Esophagus squamous epithelium (tissue), 4 donors: ENCODE measurements around the gene MCAM.

ENCODE experiments used
- CTCF ChIP-seq, 6 experiments: fragments of 450-650 bp in 4 of 6; fragments of 200-600 bp in 2 of 6; sonication (generic) in 2 of 6; IDR thresholded peaks; one replicate each; pipeline ENCODE4 v1.5.1; 2016 to 2019; ENCODE audit warnings: antibody characterized with exemption in 6 of 6, mild to moderate bottlenecking in 4 of 6, moderate library complexity in 4 of 6
- POLR2A ChIP-seq, 4 donors: fragments of 450-650 bp; IDR thresholded peaks; one replicate each; pipeline ENCODE4 v1.6.1; 2017; ENCODE audit warnings: antibody characterized with exemption in 4 of 4, mild to moderate bottlenecking in 4 of 4, moderate library complexity in 3 of 4

GRCh38 chr11:119334174-119334930 lies 17.4 kb upstream of the MCAM start, which contains the start of gene RNF26:
- no peak for TF ChIP-seq CTCF (IDR thresholded peaks at IDR 0.05)
- TF ChIP-seq POLR2A (IDR thresholded peaks at IDR 0.05) = peak in 3 of 4 donors; percentile 27 to 76 (median 55)
